Measurements from ENCODE around the gene SLC10A1. TPM values are rescaled to one million over a fixed set of nuclear protein-coding genes. Genes with fewer than 3 reads are reported as not detected.
A peak's percentile ranks its signal among the peaks of the same experiment; 100 is the strongest.

The SLC10A1 gene
- total and polyA plus RNA-seq, 8 donors = not detected

GRCh38 chr14:69808919-69809808 lies 12.1 kb upstream of the SLC10A1 start:
- TF ChIP-seq POLR2A (IDR thresholded peaks at IDR 0.05) (no peak), CTCF (IDR thresholded peaks at IDR 0.05) (no peak), POLR2AphosphoS5 (IDR thresholded peaks at IDR 0.05) (no peak), EP300 (IDR thresholded peaks at IDR 0.05) (no peak)
- H3K4me3 ChIP-seq = no peak overlapping the region
- peak in 1 of 2 donors; percentile 53 for DNase-seq
- no peaks in the 10 kb centered on the region for H3K36me3 ChIP-seq
- WGBS, 5 donors = 56 to 70% (median 65%) methylated on average over 11 to 12 of the region's 12 CpGs
- peaks cover 0 to 8% (median 0%) of the 10 kb centered on the region in 3 donors for H3K27me3 ChIP-seq
- no peak overlapping the region for H3K27ac ChIP-seq
- no peaks in the 10 kb centered on the region for H3K9me3 ChIP-seq
- intact Hi-C loops (cut with DNase I; ENCODE audit: low total_unique reads) = no loop called here
- H3K4me1 ChIP-seq = peaks cover 0 to 6% (median 0%) of the 10 kb centered on the region in 4 donors

GRCh38 chr14:69807192-69807591 lies 10.2 kb upstream of the SLC10A1 start:
- intact Hi-C loops (cut with DNase I; ENCODE audit: low total_unique reads) = no loop called here

GRCh38 chr14:69804902-69805301 lies 7.9 kb upstream of the SLC10A1 start:
- no peak for TF ChIP-seq POLR2AphosphoS5 (IDR thresholded peaks at IDR 0.05)
- no peak for TF ChIP-seq EP300 (IDR thresholded peaks at IDR 0.05)
- TF ChIP-seq CTCF (IDR thresholded peaks at IDR 0.05) = no peak
- TF ChIP-seq POLR2A (IDR thresholded peaks at IDR 0.05) = no peak
- H3K9me3 ChIP-seq = no peaks in the 10 kb centered on the region
- 88 to 98% (median 92%) methylated on average over 2 of the region's 2 CpGs for WGBS, 5 donors
- no peak for DNase-seq
- intact Hi-C loops (cut with DNase I; ENCODE audit: low total_unique reads) = no loop called here
- peaks cover 0 to 6% (median 0%) of the 10 kb centered on the region in 4 donors for H3K4me1 ChIP-seq
- H3K36me3 ChIP-seq = no peaks in the 10 kb centered on the region
- no peak overlapping the region for H3K27ac ChIP-seq
- no peak overlapping the region for H3K4me3 ChIP-seq
- H3K27me3 ChIP-seq = no peaks in the 10 kb centered on the region

More at GRCh38 chr14:69807192-69807591, 10.2 kb upstream of the SLC10A1 start:
- no peaks in the 10 kb centered on the region for H3K27me3 ChIP-seq
- H3K4me3 ChIP-seq = no peak overlapping the region
- H3K9me3 ChIP-seq = no peaks in the 10 kb centered on the region
- 77 to 92% (median 84%) methylated on average over 1 of the region's 1 CpG for WGBS, 5 donors
- peaks cover 0 to 6% (median 0%) of the 10 kb centered on the region in 4 donors for H3K4me1 ChIP-seq
- TF ChIP-seq EP300 (IDR thresholded peaks at IDR 0.05) = no peak
- no peak for TF ChIP-seq POLR2AphosphoS5 (IDR thresholded peaks at IDR 0.05)
- no peak for TF ChIP-seq POLR2A (IDR thresholded peaks at IDR 0.05)
- no peak for TF ChIP-seq CTCF (IDR thresholded peaks at IDR 0.05)
- no peaks in the 10 kb centered on the region for H3K36me3 ChIP-seq
- DNase-seq = no peak
- H3K27ac ChIP-seq = no peak overlapping the region

DNA sequence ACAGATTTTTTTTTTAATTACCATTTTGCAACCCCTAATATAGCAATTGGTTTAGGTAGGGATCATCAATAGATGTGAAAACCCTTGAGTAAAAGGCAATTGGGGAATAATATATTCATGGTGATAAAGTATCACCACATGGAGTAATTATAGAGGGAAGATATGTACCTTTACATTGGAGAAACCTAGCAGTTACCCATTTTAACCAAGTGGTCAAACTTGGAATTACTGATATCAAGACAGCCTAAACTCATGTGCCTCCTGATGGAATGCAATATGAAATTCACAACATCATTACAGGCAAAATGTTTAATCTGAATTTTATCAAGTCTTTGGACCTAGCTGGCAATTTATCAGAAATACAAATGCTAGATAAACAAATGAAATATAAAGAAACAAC lies 6.7 kb upstream of the SLC10A1 start:
- no peak overlapping the region for H3K27ac ChIP-seq
- intact Hi-C loops (cut with DNase I; ENCODE audit: low total_unique reads) = no loop called here
- H3K9me3 ChIP-seq = no peaks in the 10 kb centered on the region
- DNase-seq = no peak
- no peaks in the 10 kb centered on the region for H3K27me3 ChIP-seq
- H3K4me1 ChIP-seq = no peaks in the 10 kb centered on the region
- no peak overlapping the region for H3K4me3 ChIP-seq
- TF ChIP-seq EP300 (IDR thresholded peaks at IDR 0.05) = no peak
- no peak for TF ChIP-seq POLR2A (IDR thresholded peaks at IDR 0.05)
- no peaks in the 10 kb centered on the region for H3K36me3 ChIP-seq

- H3K4me3 ChIP-seq = no peak overlapping the region
- no peaks in the 10 kb centered on the region for H3K36me3 ChIP-seq
- H3K4me1 ChIP-seq = peaks cover 0 to 16% (median 3%) of the 10 kb centered on the region in 4 donors
- intact Hi-C loops (cut with DNase I; ENCODE audit: low total_unique reads) = no loop called here
- no peak for TF ChIP-seq EP300 (IDR thresholded peaks at IDR 0.05)
- 95 to 98% (median 97%) methylated on average over 4 of the region's 4 CpGs for WGBS, 5 donors
- no peaks in the 10 kb centered on the region for H3K9me3 ChIP-seq
- no peak for DNase-seq
- H3K27me3 ChIP-seq = no peaks in the 10 kb centered on the region
- H3K27ac ChIP-seq = peak overlapping the region in 1 of 5 donors; percentile 59
These were observed 1.3 kb upstream of the SLC10A1 start for GRCh38 chr14:69798339-69798735.

Measured in stomach (tissue), 9 donors.